Activated T-helper 9 cell treated with anti-CD3 and anti-CD28 coated beads, Interleukin-2, amount 50 U/mL, for 16 hours (primary cell): ENCODE results near the gene GDF3.
"Not testable (repeated sequence)": the region's sequence is repeated elsewhere in the genome, so short reads cannot be mapped to it uniquely, and the experiment has no call there.

Experiments
- DNase-seq: peaks from one replicate; pipeline ENCODE4 v3.0.0-alpha.2; 2020; ENCODE audit warnings: low read depth

Gene GDF3

DNA sequence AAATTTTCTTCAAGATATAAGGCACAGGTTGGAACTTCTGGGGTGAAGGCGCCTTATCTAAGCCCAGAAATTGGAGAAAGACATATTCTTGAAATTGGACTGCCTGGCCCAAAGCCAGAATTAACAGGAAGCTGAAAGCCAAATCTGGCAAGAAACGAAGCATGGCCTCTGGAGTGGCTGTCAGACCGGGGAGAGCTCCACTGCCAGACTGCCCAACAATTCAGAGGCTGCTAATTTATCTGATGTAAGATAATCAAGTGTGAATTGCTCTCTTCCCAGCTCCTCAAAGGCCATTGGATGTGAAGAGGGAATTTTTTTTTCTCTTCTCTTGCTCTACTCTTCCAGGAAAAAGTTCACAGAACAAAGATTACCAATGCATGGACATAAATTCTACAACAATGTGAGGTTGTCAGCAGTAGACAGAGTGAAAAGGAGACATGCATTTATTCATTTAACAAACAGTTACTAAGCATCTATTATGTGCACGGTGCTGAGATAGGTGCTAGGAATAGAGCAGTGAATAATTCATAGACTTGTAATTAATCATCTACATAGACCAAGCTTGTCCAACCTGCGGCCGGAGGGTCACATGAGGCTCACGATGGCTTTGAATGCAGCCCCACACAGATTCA is at the start of gene GDF3:
TSS of gene GDF3 (minus strand) at position 210 of the 632 bp plus-strand sequence. CDS start at position 163, 47 bp downstream.
- no peak for DNase-seq

DNA sequence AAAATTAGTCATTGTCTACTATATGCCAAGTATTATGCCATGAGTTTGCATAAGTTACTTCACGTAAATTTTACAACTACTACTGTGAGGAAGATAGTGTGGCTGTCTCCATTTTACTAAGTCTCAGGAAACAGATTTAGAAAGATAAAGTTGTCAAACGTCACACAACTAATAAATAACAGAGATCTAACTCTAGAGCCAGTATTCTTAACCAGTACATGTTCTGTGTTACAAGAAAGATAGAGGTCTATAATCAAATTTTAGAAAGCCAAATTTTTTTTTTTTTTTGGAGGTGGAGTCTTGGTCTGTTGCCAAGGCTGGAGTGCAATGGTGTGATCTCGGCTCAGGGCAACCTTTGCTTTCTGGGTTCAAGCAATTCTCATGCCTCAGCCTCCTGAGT is 37.4 kb upstream of the GDF3 start:
- DNase-seq: no peak

DNA sequence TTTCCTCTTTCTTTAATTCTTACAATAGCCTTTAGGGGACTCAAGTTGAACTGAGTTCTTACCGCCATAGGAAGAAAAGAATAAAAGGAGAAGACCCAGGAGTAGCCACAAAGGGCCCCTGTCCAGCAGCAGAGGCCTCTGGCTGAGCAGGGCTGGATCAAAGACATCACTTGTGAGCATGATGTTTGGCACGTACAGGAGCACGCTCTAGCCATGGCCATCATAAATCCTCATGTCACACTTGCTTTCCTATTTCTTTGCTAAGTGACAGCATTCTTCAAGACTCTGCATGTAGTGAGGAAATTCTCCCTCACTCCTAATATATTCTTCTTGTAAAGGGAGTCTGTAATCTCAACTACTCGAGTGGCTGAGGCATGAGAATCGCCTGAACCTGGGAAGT is 35.9 kb upstream of the GDF3 start:
- no peak for DNase-seq

DNA sequence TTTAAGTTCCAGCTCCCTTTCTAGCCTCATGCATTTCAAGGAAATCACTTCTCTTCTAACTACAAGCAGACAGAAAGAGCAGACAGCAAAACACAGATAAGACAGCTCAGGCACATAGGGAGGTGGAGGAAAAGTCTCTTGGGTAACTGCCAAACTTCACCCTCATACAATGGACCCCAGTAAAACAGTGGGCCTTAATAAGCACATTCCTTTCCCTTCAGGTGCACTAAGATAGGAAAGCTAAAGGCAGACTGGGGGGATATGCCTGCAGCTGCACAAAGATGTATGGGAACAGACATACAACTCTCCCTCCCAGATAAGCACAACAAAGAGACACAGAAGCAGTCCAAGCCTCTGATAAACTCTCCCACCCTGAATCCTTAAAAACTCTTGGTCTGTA is 35.4 kb upstream of the GDF3 start:
- not testable (repeated sequence) for DNase-seq

DNA sequence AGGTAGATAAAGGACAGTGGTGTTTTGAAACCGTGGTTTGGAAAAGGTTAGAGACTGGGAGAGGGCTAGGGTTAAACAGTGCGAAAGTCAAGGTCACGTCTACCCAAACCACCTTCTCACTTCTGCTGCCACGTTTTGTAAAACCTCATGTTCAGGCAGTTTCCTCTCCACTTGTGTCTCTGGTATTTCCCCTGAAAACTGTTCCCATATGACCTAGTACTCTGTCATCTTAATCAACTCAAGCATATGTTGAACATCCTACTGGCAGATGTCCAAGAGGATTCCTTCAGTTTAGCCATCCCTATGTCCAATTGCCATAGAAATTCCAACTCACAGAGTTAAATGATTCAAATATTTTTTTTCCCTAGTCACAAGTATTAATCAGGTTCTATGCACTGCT is 34.2 kb upstream of the GDF3 start:
- DNase-seq: no peak

DNA sequence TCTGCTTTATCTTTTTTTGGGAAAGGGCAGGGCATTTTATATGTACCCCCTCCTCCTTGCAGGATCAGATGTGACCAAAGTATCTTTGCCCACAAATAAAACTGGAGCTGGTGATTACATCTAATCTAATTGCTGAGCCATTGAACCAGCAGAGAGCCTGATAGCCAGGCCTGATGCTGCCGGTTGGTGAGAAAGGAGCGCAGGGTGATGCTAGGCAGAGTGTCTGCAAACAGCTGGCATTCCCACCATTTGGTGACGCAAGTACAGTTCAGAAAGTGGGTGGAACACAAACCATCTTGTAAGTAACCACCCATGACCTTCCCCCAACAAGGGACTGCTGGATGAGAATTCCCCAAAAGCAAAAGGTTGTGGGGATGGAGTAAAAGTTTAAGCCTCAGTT is 28.4 kb upstream of the GDF3 start:
- DNase-seq: no peak

DNA sequence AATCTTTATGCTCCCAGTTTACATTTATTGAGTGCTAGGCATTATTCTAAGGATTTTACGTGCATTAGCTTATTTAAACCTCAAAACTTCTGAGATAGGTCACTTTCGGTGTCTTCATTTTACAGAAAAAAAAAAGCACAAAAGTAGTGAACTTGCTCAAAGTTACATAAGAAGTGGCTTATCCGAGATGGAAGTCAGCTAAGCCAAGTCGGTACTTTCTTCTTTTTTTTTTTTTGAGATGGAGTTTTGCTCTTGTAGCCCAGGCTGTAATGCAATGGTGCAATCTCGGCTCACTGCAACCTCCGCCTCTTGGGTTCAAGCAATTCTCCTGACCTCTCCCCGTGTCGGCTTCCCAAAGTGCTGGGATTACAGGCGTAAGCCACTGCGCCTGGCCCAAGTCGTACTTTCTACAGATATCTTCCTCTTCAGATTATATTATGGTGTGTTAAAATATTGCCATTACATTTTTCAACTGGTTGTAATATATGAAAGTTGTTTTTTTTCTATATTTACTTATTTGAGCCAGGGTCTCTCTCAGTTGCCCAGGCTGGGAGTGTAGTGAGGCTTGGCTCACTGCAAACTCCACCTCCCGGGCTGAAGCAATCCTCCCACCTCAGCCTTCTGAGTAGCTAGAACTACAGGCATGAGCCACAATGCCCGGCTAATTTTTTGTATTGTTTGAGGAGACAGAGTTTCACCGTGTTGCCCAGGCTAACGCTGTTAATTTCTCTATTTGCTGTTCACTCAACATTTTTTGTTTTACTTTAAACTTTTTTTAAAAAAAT is 24.6 kb upstream of the GDF3 start:
- no peak for DNase-seq

DNA sequence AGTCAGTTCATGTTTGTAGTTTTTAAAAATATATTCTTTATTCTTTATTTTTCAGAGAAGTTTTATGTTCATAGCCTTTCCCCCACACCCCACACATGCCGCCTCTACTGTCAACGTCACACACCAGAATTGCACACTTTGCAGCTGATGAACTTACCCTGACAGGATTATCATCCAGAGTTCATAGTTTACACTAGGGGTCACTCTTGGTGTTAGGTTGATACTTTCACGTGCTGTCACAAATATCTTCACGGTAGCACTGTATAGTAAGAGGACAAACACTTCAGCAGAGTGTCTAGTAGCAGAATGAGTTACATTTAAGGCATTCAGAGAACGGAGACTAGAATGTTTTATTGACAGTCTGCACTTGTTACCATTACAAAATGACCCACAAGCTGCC is 20.8 kb upstream of the GDF3 start:
- no peak for DNase-seq

DNA sequence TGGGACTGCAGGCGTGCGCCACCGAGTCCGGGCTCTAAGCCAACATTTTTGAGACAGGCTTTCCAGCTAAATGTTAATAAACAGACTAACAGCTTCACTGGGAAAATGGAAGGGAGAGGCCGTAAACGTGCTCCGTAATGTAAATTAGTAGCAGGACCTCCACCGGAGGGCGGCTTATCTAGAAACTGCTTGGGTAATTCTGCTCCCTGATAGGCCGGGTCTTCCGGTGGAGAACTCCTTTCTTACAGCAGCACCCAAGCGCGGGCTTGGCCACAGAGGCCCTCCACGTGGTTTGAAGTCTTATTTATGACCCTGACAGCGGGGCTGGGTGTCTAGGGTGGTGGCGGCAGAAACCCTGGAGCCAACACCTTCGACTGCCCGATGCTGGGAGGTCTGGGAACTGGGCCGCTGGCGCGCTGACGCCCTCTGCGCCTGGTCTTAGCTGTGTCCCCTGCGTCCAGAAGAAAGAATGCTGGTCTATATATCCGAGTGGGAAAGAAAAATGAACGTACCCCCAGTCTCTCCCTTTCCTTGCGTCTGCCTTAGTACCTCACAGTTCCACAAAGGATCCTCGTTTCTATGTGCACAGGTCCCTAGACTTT is 17.4 kb upstream of the GDF3 start:
- DNase-seq: no peak

DNA sequence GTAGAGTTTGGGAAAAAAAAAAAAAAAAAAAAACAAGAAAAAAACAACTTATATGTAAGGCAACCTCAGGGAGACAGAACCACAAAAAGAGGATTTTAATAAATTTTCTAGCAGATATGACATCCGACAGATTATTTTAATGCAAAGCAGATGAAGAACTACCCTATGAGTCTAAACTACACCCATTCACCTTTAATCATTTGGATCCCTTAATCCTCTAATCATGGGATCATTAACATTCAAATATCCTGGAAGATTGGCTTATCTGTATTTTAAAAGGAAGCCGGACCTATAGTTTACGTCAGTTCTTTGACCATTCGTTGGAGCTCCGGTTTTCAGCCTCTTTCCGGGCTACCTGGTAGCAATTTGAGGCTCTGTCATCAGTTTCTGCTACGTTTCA is 15.6 kb upstream of the GDF3 start, which contains the start of gene DPPA3:
TSS of gene DPPA3 (plus strand) at position 301 of the 400 bp plus-strand sequence. CDS start 138 bp downstream, outside the sequence.
- DNase-seq: no peak

DNA sequence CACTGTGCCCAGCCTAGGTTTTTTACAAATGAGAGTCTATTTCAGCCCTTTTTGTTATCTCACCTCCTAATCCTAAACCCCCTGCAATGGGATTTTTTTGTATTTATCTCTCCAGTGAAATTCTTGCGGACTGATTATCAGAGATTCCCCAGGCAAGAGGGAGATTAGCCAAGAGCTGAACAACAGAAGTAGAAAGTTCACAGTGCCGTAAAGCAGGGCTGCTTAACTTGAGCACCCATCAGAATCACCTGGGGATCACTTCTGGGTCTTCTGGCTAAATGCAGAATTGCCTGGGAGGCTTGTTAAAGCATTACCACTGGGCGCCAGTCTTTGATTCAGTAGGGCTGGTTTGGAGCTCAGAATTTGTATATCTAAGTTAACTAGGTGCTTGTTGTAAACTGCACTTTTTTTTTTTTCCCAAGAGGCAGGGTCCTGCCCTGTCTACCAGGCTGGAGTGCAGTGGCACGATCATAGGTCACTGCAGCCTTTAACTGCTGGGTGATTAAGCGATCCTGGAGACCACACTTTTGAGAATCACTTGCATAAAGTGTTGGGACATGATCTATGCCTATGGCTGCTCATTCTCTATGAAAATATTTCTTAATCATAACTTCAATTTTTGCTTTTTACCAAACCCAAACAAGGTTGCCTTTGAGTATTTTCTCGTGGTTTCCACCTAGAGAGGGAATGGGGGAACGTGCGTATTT is 14.5 kb upstream of the GDF3 start:
- no peak for DNase-seq

DNA sequence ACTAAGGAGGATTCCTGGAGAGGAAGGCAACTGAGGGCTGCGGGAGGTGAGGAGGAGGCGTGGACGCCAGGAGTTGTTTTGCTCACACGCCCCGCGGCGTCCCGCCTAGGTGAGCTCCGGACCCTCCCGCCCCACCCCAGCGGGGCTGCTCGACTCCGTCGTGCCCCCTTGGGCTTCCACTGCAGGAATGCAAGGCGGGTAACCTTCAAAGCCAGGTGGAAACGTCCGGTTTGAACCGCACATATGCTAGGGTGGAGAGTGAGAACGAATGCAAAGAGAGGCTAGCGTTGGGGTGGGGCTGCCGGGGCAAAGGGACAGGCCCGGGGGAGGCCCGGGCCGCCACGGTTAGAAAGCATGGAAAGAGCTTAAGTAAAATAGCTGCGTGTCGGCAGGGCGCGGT is 10.3 kb upstream of the GDF3 start:
- no peak for DNase-seq

DNA sequence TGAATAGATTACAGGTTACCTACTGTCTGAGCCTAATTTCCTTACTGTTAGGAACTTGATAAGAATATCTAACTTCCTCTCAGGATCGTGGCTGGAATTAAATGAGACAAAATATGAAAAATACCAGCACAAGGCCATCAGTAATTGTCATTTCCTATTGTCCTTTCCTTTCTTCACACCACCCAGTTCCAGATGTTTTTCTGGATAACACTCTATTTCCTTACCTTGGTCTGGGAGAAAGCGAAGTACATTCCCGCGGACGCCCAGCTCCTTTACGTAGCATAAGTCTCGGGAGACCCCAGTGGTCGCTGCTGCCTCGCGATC is 376 bp downstream of the GDF3 start:
- no peak for DNase-seq

DNA sequence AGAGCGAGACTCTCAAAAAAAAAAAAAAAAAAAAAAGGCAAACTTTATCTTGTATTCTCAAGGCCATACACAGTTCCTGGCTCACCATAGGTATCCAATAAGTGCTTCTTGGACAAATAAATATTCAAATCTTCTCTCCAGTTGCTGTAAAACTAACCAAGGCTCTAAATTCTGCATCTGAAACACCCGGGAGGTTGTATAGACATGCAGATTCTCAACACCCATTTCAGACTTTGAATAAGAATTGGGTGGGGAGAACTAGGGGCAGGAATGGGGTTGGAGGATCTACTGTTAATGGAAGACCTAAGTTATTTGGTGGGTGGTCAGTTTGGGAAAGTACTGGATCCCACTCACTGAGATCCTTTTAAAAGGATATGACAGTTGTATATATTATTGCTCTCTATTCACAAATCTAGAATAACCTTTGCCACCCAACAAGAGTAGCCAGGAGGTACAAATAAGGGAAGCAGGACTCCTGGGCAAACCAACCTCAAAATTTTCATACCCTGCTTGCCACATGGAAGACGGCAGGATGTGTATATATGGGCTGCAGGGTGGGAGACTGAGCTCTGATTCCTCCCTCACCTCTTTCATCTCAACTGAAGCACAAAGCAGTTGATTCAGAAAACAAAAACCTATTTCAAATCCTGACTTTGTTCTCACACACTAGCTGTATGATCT is 879 bp downstream of the GDF3 start:
- DNase-seq: no peak

DNA sequence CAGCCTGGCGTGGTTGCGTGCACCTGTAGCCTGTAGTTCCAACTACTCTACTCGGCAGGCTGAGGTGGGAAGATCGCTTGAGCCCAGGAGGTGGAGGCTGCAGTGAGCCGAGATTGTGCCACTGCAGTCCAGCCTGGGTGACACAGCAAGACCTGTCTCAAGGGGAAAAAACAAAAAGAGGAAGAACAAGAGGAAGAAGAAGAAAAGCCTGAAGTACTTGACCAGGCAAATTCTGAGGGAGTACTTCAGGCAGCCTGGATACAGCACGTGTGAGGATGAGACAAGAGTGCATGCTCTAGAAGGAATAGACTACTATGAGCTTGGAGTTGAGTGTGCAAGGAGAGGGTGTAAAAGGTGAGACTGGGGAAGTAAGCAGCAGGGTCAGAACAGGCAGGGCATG is 1.8 kb downstream of the GDF3 start:
- DNase-seq: no peak

DNA sequence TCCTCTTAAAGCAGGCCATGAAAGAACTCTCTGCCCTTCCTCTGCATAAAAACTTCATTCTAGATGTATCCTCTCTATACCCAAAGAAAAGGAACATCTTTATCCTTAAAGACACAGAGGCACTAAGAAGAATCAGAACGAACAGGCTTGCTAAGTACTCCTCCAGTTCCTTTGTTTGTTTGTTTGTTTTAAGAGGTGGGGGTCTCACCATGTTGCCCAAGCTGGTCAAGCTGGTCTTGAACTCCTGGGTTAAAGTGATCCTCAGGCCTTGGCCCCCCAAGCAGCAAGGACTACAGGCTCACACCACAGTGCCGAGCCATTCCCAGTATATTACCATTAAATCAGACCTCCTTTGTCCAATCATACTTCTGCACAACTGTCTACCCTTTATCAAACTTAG is 14.0 kb downstream of the GDF3 start:
- DNase-seq: no peak

DNA sequence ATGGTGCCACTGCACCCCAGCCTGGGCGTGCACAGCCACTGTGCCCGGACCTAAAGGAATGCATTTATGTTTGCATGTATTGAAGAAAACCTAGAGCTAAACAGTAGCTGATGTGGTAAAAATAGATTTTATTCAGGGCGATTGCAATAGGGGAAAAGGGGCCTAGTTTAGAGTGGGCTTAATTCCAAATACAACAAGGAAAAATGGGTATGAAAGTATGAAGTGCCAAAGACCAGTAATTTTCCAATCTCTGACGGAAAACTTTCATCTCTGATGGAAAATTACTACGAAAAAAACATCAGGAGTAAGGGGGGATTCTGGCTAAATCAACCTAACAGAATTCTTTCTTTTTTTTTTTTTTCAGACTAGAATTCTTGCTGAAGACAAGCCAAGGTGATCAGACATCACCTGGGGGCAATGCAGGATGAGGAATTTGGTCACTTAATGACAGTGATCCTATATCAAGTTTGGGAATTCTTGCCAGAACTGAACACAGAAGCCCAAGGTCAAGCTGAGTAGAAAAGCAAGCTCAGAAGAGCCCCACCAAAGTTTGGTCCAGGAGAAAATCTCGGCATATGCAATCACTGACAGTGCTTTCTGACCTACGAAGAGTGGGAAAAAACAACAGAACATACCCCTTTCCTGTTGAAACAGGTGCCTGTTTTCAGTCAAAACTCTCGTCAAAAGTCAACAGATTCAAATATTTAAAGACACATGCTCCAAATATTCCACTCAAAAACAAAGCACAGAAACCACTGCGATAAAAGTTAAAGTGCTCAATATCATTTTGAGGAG is 16.1 kb downstream of the GDF3 start:
- DNase-seq: no peak

DNA sequence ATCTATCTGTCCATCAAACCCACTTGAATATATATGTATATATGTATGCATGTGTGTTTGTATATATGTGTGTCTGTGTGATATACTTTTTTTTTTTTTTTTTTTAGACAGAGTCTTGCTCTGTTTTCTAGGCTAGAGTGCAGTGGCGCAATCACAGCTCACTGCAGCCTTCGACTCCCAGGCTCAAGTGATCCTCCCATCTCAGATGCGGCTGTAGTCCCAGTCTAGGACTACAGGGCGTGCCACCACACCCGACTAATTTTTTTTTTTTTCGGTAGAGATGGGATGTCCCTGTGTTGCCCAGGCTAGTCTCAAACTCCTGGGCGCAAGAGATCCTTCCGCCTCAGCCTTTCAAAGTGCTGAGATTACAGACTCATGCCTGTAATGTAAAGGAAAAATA is 16.8 kb downstream of the GDF3 start:
- DNase-seq: no peak

DNA sequence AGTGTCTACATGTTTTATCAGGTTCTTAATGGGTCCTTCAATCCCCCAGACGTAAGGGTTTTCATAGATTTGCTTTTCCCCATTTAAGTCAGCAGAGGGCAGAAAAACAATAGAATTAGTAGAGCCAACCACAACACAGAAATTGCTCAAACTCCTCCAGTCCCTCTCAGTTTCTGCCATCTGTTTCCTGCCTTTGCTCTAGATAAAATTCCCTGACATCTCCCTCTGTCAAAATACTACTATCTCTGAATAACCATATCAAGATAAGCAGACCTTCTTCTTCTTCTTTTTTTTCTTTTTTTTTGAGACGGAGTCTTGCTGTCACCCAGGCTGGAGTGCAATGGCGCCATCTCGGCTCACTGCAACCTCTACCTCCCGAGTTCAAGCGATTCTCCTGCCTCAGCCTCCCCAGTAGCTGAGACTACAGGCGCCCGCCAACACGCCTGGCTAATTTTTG is 18.1 kb downstream of the GDF3 start:
- not testable (repeated sequence) for DNase-seq

DNA sequence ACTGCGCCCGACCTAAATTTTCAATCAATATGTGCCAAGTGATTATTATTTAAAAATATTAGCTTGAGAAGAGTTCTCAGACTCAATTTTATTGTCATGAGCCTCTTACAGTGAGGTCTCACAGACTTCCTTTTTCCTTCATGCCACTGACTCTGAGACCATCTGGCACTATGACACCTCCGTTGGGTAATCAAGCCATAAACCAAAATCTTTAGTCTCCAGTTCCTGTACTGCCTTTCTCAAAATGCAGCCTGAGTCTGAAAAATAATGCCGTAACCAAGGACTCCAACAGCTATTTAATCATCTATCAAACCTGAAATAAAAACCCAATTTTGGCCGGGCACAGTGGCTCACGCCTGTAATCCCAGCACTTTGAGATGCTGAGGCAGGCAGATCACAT is 20.1 kb downstream of the GDF3 start:
- DNase-seq: not testable (repeated sequence)

DNA sequence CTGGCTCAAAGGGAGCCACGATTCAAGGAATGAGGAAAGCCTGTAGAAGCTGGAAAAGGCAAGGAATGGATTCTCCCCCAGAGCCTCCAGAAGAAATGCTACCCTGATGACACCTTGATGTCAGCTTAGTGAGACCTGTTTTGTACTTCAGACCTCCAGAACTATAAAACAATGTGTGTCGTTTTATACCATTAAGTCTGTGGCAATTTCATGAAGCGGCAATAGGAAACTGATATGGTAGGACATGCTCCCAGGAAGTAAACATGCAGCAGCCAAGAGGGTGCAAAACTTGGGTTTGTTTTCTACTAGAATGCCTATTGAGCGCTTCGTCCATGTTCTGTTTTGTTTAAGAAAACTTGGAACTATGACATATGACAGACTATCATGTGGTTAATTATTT is 27.4 kb downstream of the GDF3 start:
- DNase-seq: no peak
